ENCODE results near the gene PTPN23. TPM values are rescaled to one million over a fixed set of nuclear protein-coding genes. Genes with fewer than 3 reads are reported as not detected.

The PTPN23 gene
- total RNA-seq, 2 experiments from 2014 or later, result 13.6 to 40.0 TPM

DNA sequence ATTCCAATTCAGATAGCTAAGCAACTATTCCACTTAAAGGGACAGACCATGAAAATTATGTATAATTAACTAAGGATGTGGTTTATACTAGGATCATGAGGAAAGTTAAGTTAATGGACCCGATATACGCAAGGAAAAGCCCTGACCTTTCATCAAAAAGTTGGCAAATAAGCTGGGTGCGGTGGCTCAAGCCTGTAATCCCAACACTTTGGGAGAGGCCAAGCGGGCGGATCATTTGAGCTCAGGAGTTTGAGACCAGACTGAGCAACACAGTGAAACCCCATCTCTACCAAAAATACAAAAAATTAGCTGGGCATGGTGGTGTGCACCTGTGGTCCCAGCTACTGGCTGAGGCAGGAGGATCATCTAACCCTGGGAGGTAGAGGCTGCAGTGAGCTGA, 55.4 kb downstream of the PTPN23 start:
- H3K4me1 ChIP-seq (ENCODE audit: insufficient read depth, low read length, poor library complexity, severe bottlenecking), result no peaks in the 10 kb centered on the region
- H3K79me2 ChIP-seq (ENCODE audit: insufficient read depth, low read depth, low read length), result no peaks in the 10 kb centered on the region
- intact Hi-C loops (cut with micrococcal nuclease; ENCODE audit: unreplicated experiment), result no loop called here
- no peak overlapping the region for H2AFZ ChIP-seq (ENCODE audit: low read length)
- TF ChIP-seq, protein P1, sequence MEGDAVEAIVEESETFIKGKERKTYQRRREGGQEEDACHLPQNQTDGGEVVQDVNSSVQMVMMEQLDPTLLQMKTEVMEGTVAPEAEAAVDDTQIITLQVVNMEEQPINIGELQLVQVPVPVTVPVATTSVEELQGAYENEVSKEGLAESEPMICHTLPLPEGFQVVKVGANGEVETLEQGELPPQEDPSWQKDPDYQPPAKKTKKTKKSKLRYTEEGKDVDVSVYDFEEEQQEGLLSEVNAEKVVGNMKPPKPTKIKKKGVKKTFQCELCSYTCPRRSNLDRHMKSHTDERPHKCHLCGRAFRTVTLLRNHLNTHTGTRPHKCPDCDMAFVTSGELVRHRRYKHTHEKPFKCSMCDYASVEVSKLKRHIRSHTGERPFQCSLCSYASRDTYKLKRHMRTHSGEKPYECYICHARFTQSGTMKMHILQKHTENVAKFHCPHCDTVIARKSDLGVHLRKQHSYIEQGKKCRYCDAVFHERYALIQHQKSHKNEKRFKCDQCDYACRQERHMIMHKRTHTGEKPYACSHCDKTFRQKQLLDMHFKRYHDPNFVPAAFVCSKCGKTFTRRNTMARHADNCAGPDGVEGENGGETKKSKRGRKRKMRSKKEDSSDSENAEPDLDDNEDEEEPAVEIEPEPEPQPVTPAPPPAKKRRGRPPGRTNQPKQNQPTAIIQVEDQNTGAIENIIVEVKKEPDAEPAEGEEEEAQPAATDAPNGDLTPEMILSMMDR (conservative IDR thresholded peaks at IDR 0.05; ENCODE audit: low read length), result no peak
- TF ChIP-seq EZH2phosphoT487 (IDR thresholded peaks at IDR 0.05; ENCODE audit: borderline replicate concordance, low read depth, low read length), result no peak
- CTCF ChIA-PET (ENCODE audit: unreplicated experiment), result no interaction called here
- no peak overlapping the region for H3K4me2 ChIP-seq (ENCODE audit: low read length)
- no peaks in the 10 kb centered on the region for H3K9me2 ChIP-seq (ENCODE audit: insufficient read depth, low read length)
- no peak overlapping the region for H3K4me3 ChIP-seq (ENCODE audit: low read depth, low read length, poor library complexity, severe bottlenecking)
- H3K9me3 ChIP-seq (ENCODE audit: low read length), result no peaks in the 10 kb centered on the region
- no TSS peak for BruUV-seq (replicated peaks)
- DNase-seq (ENCODE audit: low spot score), result no peak
- no peak overlapping the region for H3K27ac ChIP-seq (ENCODE audit: low read depth, low read length, poor library complexity, severe bottlenecking)
- H3K36me3 ChIP-seq (ENCODE audit: insufficient read depth, low read length), result peaks cover 73% of the 10 kb centered on the region
- H4K20me1 ChIP-seq (ENCODE audit: insufficient read depth, low read length), result no peaks in the 10 kb centered on the region
- POLR2A ChIA-PET, result interaction anchor here (0.7 kb wide), 1 partner anchor 15 kb away, joined by 3 read pairs; no protein-coding TSS in a partner anchor

DNA sequence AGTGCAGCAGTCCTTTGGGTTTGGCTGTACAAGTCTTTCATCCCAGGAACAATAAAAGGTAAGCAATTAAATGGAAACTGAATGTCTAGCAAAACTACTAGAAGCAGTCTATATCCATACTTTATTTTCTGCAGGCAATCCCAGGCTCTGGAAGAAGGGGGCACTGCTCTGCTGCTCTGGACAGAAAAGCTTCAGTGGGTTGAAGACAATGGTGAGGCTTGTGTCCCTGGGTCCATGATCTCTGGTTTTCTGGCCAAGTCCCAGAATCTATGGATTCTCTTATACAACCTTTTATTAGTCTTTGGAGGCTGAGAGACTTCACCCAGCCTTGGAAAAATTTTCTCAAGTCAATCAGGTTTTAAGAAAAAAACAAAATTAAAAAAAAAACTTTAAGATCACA, 59.3 kb downstream of the PTPN23 start:
- no peak overlapping the region for H3K4me2 ChIP-seq (ENCODE audit: low read length)
- ChIA-PET POLR2A (no interaction called here), CTCF (ENCODE audit: unreplicated experiment) (no interaction called here)
- H2AFZ ChIP-seq (ENCODE audit: low read length), result no peak overlapping the region
- no peaks in the 10 kb centered on the region for H4K20me1 ChIP-seq (ENCODE audit: insufficient read depth, low read length)
- H3K9me3 ChIP-seq (ENCODE audit: low read length), result no peaks in the 10 kb centered on the region
- no peaks in the 10 kb centered on the region for H3K9me2 ChIP-seq (ENCODE audit: insufficient read depth, low read length)
- H3K4me3 ChIP-seq (ENCODE audit: low read depth, low read length, poor library complexity, severe bottlenecking), result no peak overlapping the region
- H3K27ac ChIP-seq (ENCODE audit: low read depth, low read length, poor library complexity, severe bottlenecking), result no peak overlapping the region
- no peaks in the 10 kb centered on the region for H3K4me1 ChIP-seq (ENCODE audit: insufficient read depth, low read length, poor library complexity, severe bottlenecking)
- BruUV-seq (replicated peaks), result no TSS peak
- intact Hi-C loops (cut with micrococcal nuclease; ENCODE audit: unreplicated experiment), result no loop called here
- no peak for DNase-seq (ENCODE audit: low spot score)
- H3K79me2 ChIP-seq (ENCODE audit: insufficient read depth, low read depth, low read length), result peaks cover 5% of the 10 kb centered on the region
- H3K36me3 ChIP-seq (ENCODE audit: insufficient read depth, low read length), result peaks cover 54% of the 10 kb centered on the region
- TF ChIP-seq, protein P1 (conservative IDR thresholded peaks at IDR 0.05; ENCODE audit: low read length), result 0 out of 2 replicates have a peak, but pooled peaks have one; percentile 32
- TF ChIP-seq EZH2phosphoT487 (IDR thresholded peaks at IDR 0.05; ENCODE audit: borderline replicate concordance, low read depth, low read length), result no peak

DNA sequence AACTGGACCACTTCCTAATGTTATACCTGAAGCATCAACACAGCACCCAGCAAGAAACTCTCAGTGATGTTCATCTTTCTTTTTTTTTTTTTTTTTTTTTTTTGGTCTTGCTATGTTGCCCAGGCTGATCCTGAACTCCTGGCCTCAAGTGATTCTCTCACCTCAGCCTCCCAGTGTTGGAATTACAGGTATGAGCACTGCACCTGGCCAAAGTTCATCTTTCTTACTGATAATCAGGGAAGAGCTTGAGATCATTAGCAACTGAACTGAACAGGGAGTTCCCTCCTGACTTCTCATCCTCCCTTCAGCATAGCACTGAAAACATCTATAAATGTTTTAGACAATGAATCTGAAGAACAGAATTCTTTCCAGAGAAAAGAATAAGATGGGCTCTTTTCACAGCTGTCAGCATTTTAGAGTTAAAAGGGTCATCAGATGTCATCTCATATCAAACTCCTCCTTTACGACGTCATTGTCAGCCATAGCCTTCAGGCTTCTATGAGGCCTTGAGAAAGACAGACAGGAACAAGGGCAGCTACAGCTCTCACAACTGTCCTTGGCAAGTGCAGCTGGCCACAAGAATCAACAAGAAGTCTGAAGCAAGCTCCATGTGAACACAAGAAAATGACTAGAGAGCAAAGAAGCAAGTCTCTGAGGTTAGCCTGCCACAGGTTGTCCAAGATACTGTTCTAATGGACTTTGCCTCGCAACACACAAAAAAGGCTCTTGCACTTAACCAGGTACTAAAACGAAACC, 61.2 kb downstream of the PTPN23 start:
- H4K20me1 ChIP-seq (ENCODE audit: insufficient read depth, low read length), result no peaks in the 10 kb centered on the region
- H3K36me3 ChIP-seq (ENCODE audit: insufficient read depth, low read length), result peaks cover 54% of the 10 kb centered on the region
- TF ChIP-seq, protein P1 (conservative IDR thresholded peaks at IDR 0.05; ENCODE audit: low read length), result no peak
- no peak for TF ChIP-seq EZH2phosphoT487 (IDR thresholded peaks at IDR 0.05; ENCODE audit: borderline replicate concordance, low read depth, low read length)
- no peak for DNase-seq (ENCODE audit: low spot score)
- no peaks in the 10 kb centered on the region for H3K4me1 ChIP-seq (ENCODE audit: insufficient read depth, low read length, poor library complexity, severe bottlenecking)
- no peak overlapping the region for H3K27ac ChIP-seq (ENCODE audit: low read depth, low read length, poor library complexity, severe bottlenecking)
- no peak overlapping the region for H3K4me3 ChIP-seq (ENCODE audit: low read depth, low read length, poor library complexity, severe bottlenecking)
- H3K9me2 ChIP-seq (ENCODE audit: insufficient read depth, low read length), result no peaks in the 10 kb centered on the region
- ChIA-PET POLR2A (interaction anchor here (0.6 kb wide), 1 partner anchor 291 kb away, joined by 3 read pairs; no protein-coding TSS in a partner anchor), CTCF (ENCODE audit: unreplicated experiment) (no interaction called here)
- H3K4me2 ChIP-seq (ENCODE audit: low read length), result no peak overlapping the region
- no peak overlapping the region for H2AFZ ChIP-seq (ENCODE audit: low read length)
- peaks cover 13% of the 10 kb centered on the region for H3K79me2 ChIP-seq (ENCODE audit: insufficient read depth, low read depth, low read length)
- intact Hi-C loops (cut with micrococcal nuclease; ENCODE audit: unreplicated experiment), result no loop called here
- H3K9me3 ChIP-seq (ENCODE audit: low read length), result no peaks in the 10 kb centered on the region
- BruUV-seq (replicated peaks), result no TSS peak
